H9 (cell line): ENCODE results near the gene HIP1. TPM values are rescaled to one million over a fixed set of nuclear protein-coding genes. Genes with fewer than 3 reads are reported as not detected.
"Not testable (repeated sequence)": the region's sequence is repeated elsewhere in the genome, so short reads cannot be mapped to it uniquely, and the experiment has no call there.

Source experiments
- DNase-seq: peaks from one replicate; pipeline ENCODE4 v3.0.0-alpha.2; 2017
- H2AFZ ChIP-seq: one replicate; pipeline ENCODE4 v1.6.1; 2013; ENCODE audit warnings: mild to moderate bottlenecking, low read length, control low read depth, moderate library complexity
- H2AK5ac ChIP-seq: 2 replicates; pipeline ENCODE4 v1.6.1; 2013; ENCODE audit warnings: low read length, control low read depth, mixed read lengths; ENCODE audit not compliant: insufficient read length
- H2BK120ac ChIP-seq: one replicate; pipeline ENCODE4 v1.6.1; 2013; ENCODE audit warnings: low read depth, mild to moderate bottlenecking, low read length, control low read depth, inconsistent platforms; ENCODE audit not compliant: poor library complexity, severe bottlenecking
- H2BK12ac ChIP-seq: 2 replicates; pipeline ENCODE4 v1.6.1; 2013; ENCODE audit warnings: low read length, control low read depth, mixed read lengths, low read depth; ENCODE audit not compliant: insufficient read length
- H2BK15ac ChIP-seq: 2 replicates; pipeline ENCODE4 v1.6.1; 2013; ENCODE audit warnings: low read depth, low read length, control low read depth
- H2BK20ac ChIP-seq: one replicate; pipeline ENCODE4 v1.6.1; 2013; ENCODE audit warnings: low read depth, mild to moderate bottlenecking, low read length, control low read depth, inconsistent platforms; ENCODE audit not compliant: poor library complexity, severe bottlenecking
- H2BK5ac ChIP-seq: 2 replicates; pipeline ENCODE4 v1.6.1; 2013; ENCODE audit warnings: low read length, control low read depth, mixed read lengths; ENCODE audit not compliant: insufficient read length
- H3K14ac ChIP-seq: 2 replicates; pipeline ENCODE4 v1.6.1; 2013; ENCODE audit warnings: low read length, control low read depth; ENCODE audit not compliant: insufficient read depth
- H3K18ac ChIP-seq: 2 replicates; pipeline ENCODE4 v1.6.1; 2013; ENCODE audit warnings: low read depth, mild to moderate bottlenecking, mixed read lengths, low read length, control low read depth; ENCODE audit not compliant: insufficient read length
- H3K23ac ChIP-seq: 2 replicates; pipeline ENCODE4 v1.6.1; 2013; ENCODE audit warnings: low read length, control low read depth, mixed read lengths, low read depth; ENCODE audit not compliant: insufficient read length
- H3K23me2 ChIP-seq: 2 replicates; pipeline ENCODE4 v1.6.1; 2013; ENCODE audit warnings: low read depth, mild to moderate bottlenecking, mixed read lengths, low read length, control low read depth; ENCODE audit not compliant: insufficient read length, poor library complexity, severe bottlenecking
- H3K27ac ChIP-seq: 2 replicates; pipeline ENCODE4 v1.5.1; 2013; ENCODE audit warnings: low read length, control low read depth, mixed read lengths, low read depth; ENCODE audit not compliant: insufficient read length
- H3K27me3 ChIP-seq: 2 replicates; pipeline ENCODE4 v1.6.1; 2013; ENCODE audit warnings: low read length, control low read depth, inconsistent platforms; ENCODE audit not compliant: insufficient read depth
- H3K4ac ChIP-seq: 2 replicates; pipeline ENCODE4 v1.6.1; 2013; ENCODE audit warnings: low read depth, mild to moderate bottlenecking, control low read depth, inconsistent platforms, low read length, moderate library complexity
- H3K4me1 ChIP-seq: 2 replicates; pipeline ENCODE4 v1.6.1; 2013; ENCODE audit warnings: low read length, control low read depth, inconsistent platforms; ENCODE audit not compliant: insufficient read depth
- H3K4me2 ChIP-seq: 2 replicates; pipeline ENCODE4 v1.6.1; 2013; ENCODE audit warnings: low read length, control low read depth, mixed read lengths; ENCODE audit not compliant: insufficient read length, insufficient read depth
- H3K56ac ChIP-seq: 2 replicates; pipeline ENCODE4 v1.6.1; 2013; ENCODE audit warnings: low read depth, mild to moderate bottlenecking, mixed read lengths, low read length, control low read depth; ENCODE audit not compliant: insufficient read length
- H3K79me1 ChIP-seq: 2 replicates; pipeline ENCODE4 v1.6.1; 2013; ENCODE audit warnings: low read depth, mild to moderate bottlenecking, moderate library complexity, low read length, control low read depth, inconsistent platforms; ENCODE audit not compliant: insufficient read depth, poor library complexity, severe bottlenecking
- H3K79me2 ChIP-seq: 2 replicates; pipeline ENCODE4 v1.6.1; 2013; ENCODE audit warnings: low read length, control low read depth, inconsistent platforms; ENCODE audit not compliant: insufficient read depth
- H3K9ac ChIP-seq: 2 replicates; pipeline ENCODE4 v1.6.1; 2013; ENCODE audit warnings: low read length, control low read depth, mixed read lengths; ENCODE audit not compliant: insufficient read length; ENCODE audit errors: extremely low read depth
- H3K9me3 ChIP-seq: one replicate; pipeline ENCODE4 v1.6.1; 2013; ENCODE audit warnings: low read depth, low read length, inconsistent platforms; ENCODE audit not compliant: control insufficient read depth
- H3T11ph ChIP-seq: one replicate; pipeline ENCODE4 v1.6.1; 2013; ENCODE audit warnings: mild to moderate bottlenecking, low read length, control low read depth, inconsistent platforms
- H4K20me1 ChIP-seq: one replicate; pipeline ENCODE4 v1.6.1; 2013; ENCODE audit not compliant: control insufficient read depth, insufficient read length, insufficient read depth
- H4K5ac ChIP-seq: 2 replicates; pipeline ENCODE4 v1.6.1; 2013; ENCODE audit warnings: low read depth, mild to moderate bottlenecking, mixed read lengths, low read length, control low read depth; ENCODE audit not compliant: insufficient read length
- H4K8ac ChIP-seq: replicated peaks from 2 replicates; pipeline ENCODE4 v1.6.1; 2013; ENCODE audit warnings: low read length, control low read depth, mixed read lengths, low read depth; ENCODE audit not compliant: insufficient read length
- H4K91ac ChIP-seq: 2 replicates; pipeline ENCODE4 v1.6.1; 2013; ENCODE audit warnings: low read depth, mild to moderate bottlenecking, moderate library complexity, mixed read lengths, low read length, control low read depth; ENCODE audit not compliant: insufficient read length
- H3K27ac Mint-ChIP-seq, 3 experiments: 2 replicates in 2 of 3; 3 replicates in 1 of 3; pipeline ENCODE4 v1.8.0; 2020 to 2021; ENCODE audit warnings: mixed read lengths in 3 of 3, mild to moderate bottlenecking in 1 of 3, moderate library complexity in 1 of 3
- H3K27me3 Mint-ChIP-seq: 2 replicates; pipeline ENCODE4 v1.8.0; 2021; ENCODE audit warnings: low read depth, mild to moderate bottlenecking, moderate library complexity, mixed read lengths
- H3K36me3 Mint-ChIP-seq, 3 experiments: 2 replicates in 2 of 3; 3 replicates in 1 of 3; pipeline ENCODE4 v1.8.0; 2020 to 2021; ENCODE audit warnings: low read depth in 3 of 3, mixed read lengths in 3 of 3; ENCODE audit not compliant: insufficient read depth in 1 of 3
- H3K4me1 Mint-ChIP-seq, 2 experiments: 2 replicates each; pipeline ENCODE4 v1.8.0; 2020; ENCODE audit warnings: mixed read lengths in 2 of 2
- H3K4me3 Mint-ChIP-seq, 2 experiments: 2 replicates in 1 of 2; 3 replicates in 1 of 2; pipeline ENCODE4 v1.8.0; 2020 to 2021; ENCODE audit warnings: mild to moderate bottlenecking in 2 of 2, mixed read lengths in 2 of 2, moderate library complexity in 1 of 2
- H3K9me3 Mint-ChIP-seq, 2 experiments: 2 replicates in 1 of 2; 3 replicates in 1 of 2; pipeline ENCODE4 v1.8.0; 2020; ENCODE audit warnings: mild to moderate bottlenecking in 2 of 2, mixed read lengths in 2 of 2, moderate library complexity in 1 of 2
- CTCF ChIP-seq: fragments of 200-600 bp; sonication (generic); conservative IDR thresholded peaks from 3 replicates; pipeline ENCODE4 v1.8.0; 2021; ENCODE audit warnings: antibody characterized with exemption, mild to moderate bottlenecking
- WGBS: extraction: QIAGEN DNeasy Blood & Tissue Kit; methylation state at CpG from one replicate; pipeline ENCODE4 v1.1.7; 2013; ENCODE audit warnings: missing lambda C conversion rate, low lambda C conversion rate, mixed read lengths; ENCODE audit not compliant: insufficient read length; ENCODE audit errors: extremely low coverage; 5-methylcytosine and 5-hydroxymethylcytosine counted together
- total RNA-seq: library from RNA; stranded (reverse); gene quantifications from 2 replicates; pipeline ENCODE4 v1.2.1, GENCODE V29; 2021

HIP1 gene
- total RNA-seq, 1 experiment from 2014 or later: 87.5 TPM

GRCh38 chr7:75559355-75559975, 179.3 kb downstream of the HIP1 start:
- H3K4me1 Mint-ChIP-seq: no peaks in the 10 kb centered on the region

GRCh38 chr7:75556835-75557234, 181.9 kb downstream of the HIP1 start:
- H3K4me1 ChIP-seq, H2BK20ac ChIP-seq, H2BK12ac ChIP-seq, H3K23ac ChIP-seq, H3K23me2 ChIP-seq, H2BK120ac ChIP-seq, H3K27me3 Mint-ChIP-seq, H4K5ac ChIP-seq, H3K9ac ChIP-seq, H3K9me3 ChIP-seq, H3K27me3 ChIP-seq, H4K91ac ChIP-seq, H3K9me3 Mint-ChIP-seq, H3K4ac ChIP-seq, H3K79me1 ChIP-seq, H3K4me3 Mint-ChIP-seq, H3T11ph ChIP-seq, H2AFZ ChIP-seq, H3K4me2 ChIP-seq, H3K4me1 Mint-ChIP-seq, DNase-seq, H3K56ac ChIP-seq, H3K18ac ChIP-seq, H2BK5ac ChIP-seq, H2AK5ac ChIP-seq, H3K14ac ChIP-seq, H3K27ac ChIP-seq, H3K79me2 ChIP-seq, H2BK15ac ChIP-seq, H4K8ac ChIP-seq, H4K20me1 ChIP-seq: not testable (repeated sequence)
- no CpG with 5 or more reads among the region's 6 CpGs for WGBS
- Mint-ChIP-seq H3K27ac (0 out of 7 replicates have a peak overlapping the region, but pooled peaks of 1 of the 3 experiments have one; percentile 42), H3K36me3 (peaks cover 59 to 94% (median 91%) of the 10 kb centered on the region in 3 experiments)

More at GRCh38 chr7:75559355-75559975, 179.3 kb downstream of the HIP1 start:
- no CpG with 5 or more reads among the region's 27 CpGs for WGBS
- no peak overlapping the region for H2BK15ac ChIP-seq
- peaks cover 57 to 92% (median 88%) of the 10 kb centered on the region in 3 experiments for H3K36me3 Mint-ChIP-seq
- no peak overlapping the region for H3K4ac ChIP-seq
- no peaks in the 10 kb centered on the region for H3K9me3 ChIP-seq
- H2AK5ac ChIP-seq: no peak overlapping the region
- peak overlapping the region in 1 of 3 experiments; percentile 56; a peak in 2 of 7 replicates for H3K27ac Mint-ChIP-seq
- no peak overlapping the region for H3K9ac ChIP-seq
- no peak overlapping the region for H2BK20ac ChIP-seq
- H3K79me2 ChIP-seq: no peaks in the 10 kb centered on the region
- no peaks in the 10 kb centered on the region for H3K79me1 ChIP-seq
- no peak overlapping the region for H2AFZ ChIP-seq
- no peaks in the 10 kb centered on the region for H4K20me1 ChIP-seq
- H3K4me2 ChIP-seq: no peak overlapping the region
- no peak overlapping the region for H3K18ac ChIP-seq
- no peak overlapping the region for H4K91ac ChIP-seq
- no peak overlapping the region for H3K14ac ChIP-seq
- H2BK5ac ChIP-seq: no peak overlapping the region
- no peak overlapping the region for H3K4me3 Mint-ChIP-seq
- no peak overlapping the region for H4K5ac ChIP-seq
- H3K23me2 ChIP-seq: no peaks in the 10 kb centered on the region
- H2BK120ac ChIP-seq: no peak overlapping the region
- H3K27me3 Mint-ChIP-seq: no peaks in the 10 kb centered on the region; the same call in 1 of the 2 replicates
- DNase-seq: no peak
- no peaks in the 10 kb centered on the region; a peak in 1 of 5 replicates for H3K9me3 Mint-ChIP-seq
- no peak for TF ChIP-seq CTCF
- H3K4me1 ChIP-seq: no peaks in the 10 kb centered on the region
- H3K27ac ChIP-seq: no peak overlapping the region
- no peak overlapping the region for H3T11ph ChIP-seq
- H3K56ac ChIP-seq: no peak overlapping the region
- H3K27me3 ChIP-seq: no peaks in the 10 kb centered on the region
- no peak overlapping the region for H2BK12ac ChIP-seq
- H4K8ac ChIP-seq: no peak overlapping the region
- no peak overlapping the region for H3K23ac ChIP-seq
